HEK293 (cell line): ENCODE measurements around the gene MIS18A.
A peak's percentile ranks its signal among the peaks of the same experiment; 100 is the strongest.

Experiments
- BCL11B ChIP-seq: fragments of 450-650 bp; formaldehyde crosslinking; IDR thresholded peaks from 2 replicates; pipeline ENCODE4 v1.5.1; 2016; ENCODE audit warnings: low read depth, missing biosample characterization, missing genetic modification characterization
- KLF7 ChIP-seq: fragments of 450-650 bp; formaldehyde crosslinking; IDR thresholded peaks from 2 replicates; pipeline ENCODE4 v1.5.1; 2016; ENCODE audit warnings: missing biosample characterization, missing genetic modification characterization, borderline replicate concordance
- KLF8 ChIP-seq: fragments of 450-650 bp; formaldehyde crosslinking; IDR thresholded peaks from 2 replicates; pipeline ENCODE4 v1.5.1; 2016; ENCODE audit warnings: missing biosample characterization, missing genetic modification characterization
- MYNN ChIP-seq: fragments of 450-650 bp; formaldehyde crosslinking; IDR thresholded peaks from 2 replicates; pipeline ENCODE4 v1.5.1; 2016; ENCODE audit warnings: missing biosample characterization, missing genetic modification characterization, borderline replicate concordance
- PBX3 ChIP-seq: sonication (generic); formaldehyde crosslinking; IDR thresholded peaks from 2 replicates; pipeline ENCODE4 v1.8.1; 2022; ENCODE audit warnings: mild to moderate bottlenecking, moderate library complexity, missing genetic modification reagents
- TRIM28 ChIP-seq: IDR thresholded peaks from 2 replicates; pipeline ENCODE4 v1.6.1; 2011; ENCODE audit warnings: low read length, control low read depth, borderline replicate concordance
- ZBTB10 ChIP-seq: fragments of 450-650 bp; formaldehyde crosslinking; IDR thresholded peaks from 2 replicates; pipeline ENCODE4 v1.5.1; 2016; ENCODE audit warnings: missing biosample characterization, missing genetic modification characterization
- ZBTB21 ChIP-seq: fragments of 450-650 bp; formaldehyde crosslinking; IDR thresholded peaks from 2 replicates; pipeline ENCODE4 v1.5.1; 2017; ENCODE audit warnings: missing biosample characterization, missing genetic modification characterization
- ZFP69B ChIP-seq: fragments of 450-650 bp; formaldehyde crosslinking; IDR thresholded peaks from 2 replicates; pipeline ENCODE4 v1.5.1; 2016; ENCODE audit warnings: missing biosample characterization, missing genetic modification characterization
- ZNF138 ChIP-seq: fragments of 450-650 bp; formaldehyde crosslinking; IDR thresholded peaks from 2 replicates; pipeline ENCODE4 v1.5.1; 2016; ENCODE audit warnings: missing biosample characterization, missing genetic modification characterization, borderline replicate concordance
- ZNF19 ChIP-seq: fragments of 450-650 bp; formaldehyde crosslinking; IDR thresholded peaks from 2 replicates; pipeline ENCODE4; 2016; ENCODE audit warnings: missing biosample characterization, missing genetic modification characterization, low read depth
- ZNF280D ChIP-seq: fragments of 450-650 bp; formaldehyde crosslinking; IDR thresholded peaks from 2 replicates; pipeline ENCODE4 v1.5.1; 2016; ENCODE audit warnings: missing biosample characterization, missing genetic modification characterization
- ZNF404 ChIP-seq: fragments of 450-650 bp; formaldehyde crosslinking; IDR thresholded peaks from 2 replicates; pipeline ENCODE4 v1.5.1; 2017; ENCODE audit warnings: missing biosample characterization, missing genetic modification characterization
- ZNF518A ChIP-seq: fragments of 450-650 bp; formaldehyde crosslinking; conservative IDR thresholded peaks from 2 replicates; pipeline ENCODE4 v1.5.1; 2016; ENCODE audit warnings: low read depth, missing biosample characterization, missing genetic modification characterization
- ZNF544 ChIP-seq: fragments of 450-650 bp; formaldehyde crosslinking; IDR thresholded peaks from 2 replicates; pipeline ENCODE4 v1.5.0; 2017; ENCODE audit warnings: missing biosample characterization, missing genetic modification characterization
- ZNF580 ChIP-seq: fragments of 450-650 bp; formaldehyde crosslinking; IDR thresholded peaks from 2 replicates; pipeline ENCODE4 v1.5.1; 2016; ENCODE audit warnings: missing biosample characterization, missing genetic modification characterization
- ZNF629 ChIP-seq: fragments of 450-650 bp; formaldehyde crosslinking; IDR thresholded peaks from 2 replicates; pipeline ENCODE4 v1.5.1; 2017; ENCODE audit warnings: missing biosample characterization, missing genetic modification characterization
- ZNF645 ChIP-seq: fragments of 450-650 bp; formaldehyde crosslinking; IDR thresholded peaks from 2 replicates; pipeline ENCODE4; 2016; ENCODE audit warnings: missing biosample characterization, missing genetic modification characterization
- ZNF654 ChIP-seq: fragments of 450-650 bp; formaldehyde crosslinking; IDR thresholded peaks from 2 replicates; pipeline ENCODE4 v1.5.1; 2016; ENCODE audit warnings: low read depth, missing biosample characterization, missing genetic modification characterization
- ZNF843 ChIP-seq: fragments of 450-650 bp; formaldehyde crosslinking; IDR thresholded peaks from 2 replicates; pipeline ENCODE4 v1.5.1; 2016; ENCODE audit warnings: missing biosample characterization, missing genetic modification characterization
- ZSCAN16 ChIP-seq: fragments of 450-650 bp; formaldehyde crosslinking; IDR thresholded peaks from 2 replicates; pipeline ENCODE4 v1.5.1; 2016; ENCODE audit warnings: missing biosample characterization, missing genetic modification characterization
- ZSCAN23 ChIP-seq: fragments of 450-650 bp; formaldehyde crosslinking; IDR thresholded peaks from 2 replicates; pipeline ENCODE4 v1.5.1; 2016; ENCODE audit warnings: missing biosample characterization, missing genetic modification characterization
- ZSCAN4 ChIP-seq: fragments of 450-650 bp; formaldehyde crosslinking; IDR thresholded peaks from 2 replicates; pipeline ENCODE4 v1.5.1; 2017; ENCODE audit warnings: missing biosample characterization, missing genetic modification characterization

MIS18A gene

GRCh38 chr21:32278518-32279376 lies at the start of gene MIS18A (continued):
- TF ChIP-seq ZNF280D (tag by site-specific recombination): no peak
- TF ChIP-seq ZBTB10 (tag by site-specific recombination): peak; percentile 84
- TF ChIP-seq ZNF518A (tag by site-specific recombination): 0 out of 2 replicates have a peak, but pooled peaks have one; percentile 14
- TF ChIP-seq KLF8: peak; percentile 91
- peak; percentile 90 for TF ChIP-seq ZSCAN23
- no peak for TF ChIP-seq ZNF19
- 0 out of 2 replicates have a peak, but pooled peaks have one; percentile 47 for TF ChIP-seq ZSCAN16 (tag by site-specific recombination)
- peak; percentile 68; the same call in 1 of the 2 replicates for TF ChIP-seq ZNF580 (tag by site-specific recombination)
- no peak; the same call in 1 of the 2 replicates for TF ChIP-seq MYNN
- no peak for TF ChIP-seq TRIM28
- TF ChIP-seq ZNF645: no peak
- TF ChIP-seq ZNF404 (tag by site-specific recombination): no peak
- peak; percentile 53; the same call in 1 of the 2 replicates for TF ChIP-seq PBX3 (CRISPR knock-in tag)
- peak; percentile 70 for TF ChIP-seq ZNF629 (tag by site-specific recombination)
- TF ChIP-seq ZBTB21 (tag by site-specific recombination): peak; percentile 47
- TF ChIP-seq KLF7 (tag by site-specific recombination): no peak; the same call in 1 of the 2 replicates
- TF ChIP-seq BCL11B (tag by site-specific recombination): no peak
- TF ChIP-seq ZSCAN4: peak; percentile 54; the same call in 1 of the 2 replicates
- no peak for TF ChIP-seq ZNF138 (tag by site-specific recombination)
- TF ChIP-seq ZFP69B (tag by site-specific recombination): peak; percentile 42; the same call in 1 of the 2 replicates
- TF ChIP-seq ZNF843: no peak
- TF ChIP-seq ZNF654 (tag by site-specific recombination): no peak
- TF ChIP-seq ZNF544 (tag by site-specific recombination): no peak
